B cell (primary cell): ENCODE measurements around the gene ADSS2. TPM values are rescaled to one million over a fixed set of nuclear protein-coding genes. Genes with fewer than 3 reads are reported as not detected.
"Not testable (repeated sequence)": the region's sequence is repeated elsewhere in the genome, so short reads cannot be mapped to it uniquely, and the experiment has no call there.

Experiments
- ATAC-seq: fragments of 200-7000 bp; cut with Tn5 transposase; one replicate; pipeline ENCODE4 v1.10.0; 2021; ENCODE audit warnings: low read depth, mild to moderate bottlenecking, moderate number of reproducible peaks, moderate library complexity
- CTCF ChIA-PET: fragments of 350-600 bp; sonication (Branson Sonifier 250); formaldehyde crosslinking; loops from one replicate; lab custom pipeline; 2021; ENCODE audit warnings: antibody characterized with exemption, inconsistent platforms; lab: Charles Lee
- POLR2A ChIA-PET: fragments of 350-600 bp; sonication (Branson Sonifier 250); formaldehyde crosslinking; loops from one replicate; lab custom pipeline; 2021; ENCODE audit warnings: antibody characterized with exemption; lab: Charles Lee
- DNase-seq: peaks from one replicate; pipeline ENCODE4 v3.0.0; 2013
- H2AFZ ChIP-seq: 2 replicates; pipeline ENCODE4 v1.6.1; 2012; ENCODE audit warnings: mild to moderate bottlenecking, low read depth, low read length; ENCODE audit not compliant: insufficient read depth, poor library complexity, severe bottlenecking
- H3K27ac ChIP-seq, 2 donors: 1 replicate in 1 of 2; 2 replicates in 1 of 2; pipeline ENCODE4 v1.5.1; 2012 to 2013; ENCODE audit warnings: low read length in 2 of 2, mild to moderate bottlenecking in 2 of 2, moderate library complexity in 1 of 2
- H3K27me3 ChIP-seq, 4 experiments: fragments of 200-600 bp in 1 of 4; sonication (generic) in 1 of 4; replicated peaks in 1 of 4; 1 replicate in 2 of 4; 2 replicates in 2 of 4; pipeline versions ENCODE4 v1.6.1 to v1.7.0; 2013 to 2016; ENCODE audit warnings: low read length in 3 of 4, mild to moderate bottlenecking in 2 of 4, mixed read lengths in 1 of 4, moderate library complexity in 1 of 4; ENCODE audit not compliant: insufficient read depth in 4 of 4, control insufficient read depth in 3 of 4; ENCODE audit errors: control extremely low read depth in 1 of 4
- H3K36me3 ChIP-seq, 2 experiments: replicated peaks in 1 of 2; 1 replicate in 1 of 2; 2 replicates in 1 of 2; pipeline versions ENCODE4 v1.6.1 to v1.7.1; 2013; ENCODE audit warnings: low read length in 1 of 2; ENCODE audit not compliant: insufficient read depth in 2 of 2, control insufficient read depth in 1 of 2; ENCODE audit errors: control extremely low read depth in 1 of 2, extremely low read depth in 1 of 2
- H3K4me1 ChIP-seq, 2 donors: fragments of 200-600 bp in 1 of 2; sonication (generic) in 1 of 2; 1 replicate in 1 of 2; 2 replicates in 1 of 2; pipeline versions ENCODE4 v1.5.1 to v1.6.1; 2013 to 2017; ENCODE audit warnings: low read length in 2 of 2; ENCODE audit not compliant: control insufficient read depth in 2 of 2, insufficient read depth in 2 of 2
- H3K4me2 ChIP-seq: replicated peaks from 2 replicates; pipeline ENCODE3; 2012; ENCODE audit warnings: mild to moderate bottlenecking, low read depth, low read length; ENCODE audit not compliant: poor library complexity, severe bottlenecking
- H3K4me3 ChIP-seq, 5 experiments: fragments of 200-600 bp in 1 of 5; sonication (generic) in 1 of 5; 1 replicate in 3 of 5; 2 replicates in 2 of 5; pipeline versions ENCODE4 v1.5.1 to v1.7.0; 2011 to 2016; ENCODE audit warnings: low read length in 4 of 5, mild to moderate bottlenecking in 4 of 5, low read depth in 2 of 5, control low read depth in 1 of 5, moderate library complexity in 1 of 5; ENCODE audit not compliant: insufficient read depth in 1 of 5; ENCODE audit errors: control extremely low read depth in 1 of 5, extremely low read depth in 1 of 5
- H3K79me2 ChIP-seq: fragments of 200-600 bp; sonication (generic); one replicate; pipeline ENCODE4 v1.6.0; 2016; ENCODE audit warnings: low read length; ENCODE audit not compliant: control insufficient read depth, insufficient read depth
- H3K9ac ChIP-seq: fragments of 200-600 bp; sonication (generic); 2 replicates; pipeline ENCODE4 v1.6.1; 2017; ENCODE audit warnings: mild to moderate bottlenecking, low read length, moderate library complexity
- H3K9me3 ChIP-seq, 3 donors: one replicate each; pipeline versions ENCODE4 v1.6.1 to v1.7.1; 2013; ENCODE audit warnings: low read length in 2 of 3; ENCODE audit not compliant: control insufficient read depth in 2 of 3, insufficient read depth in 1 of 3; ENCODE audit errors: control extremely low read depth in 1 of 3
- H4K20me1 ChIP-seq: 2 replicates; pipeline ENCODE4 v1.6.0; 2012; ENCODE audit warnings: mild to moderate bottlenecking, low read length; ENCODE audit not compliant: insufficient read depth, control insufficient read depth, poor library complexity, severe bottlenecking
- H3K27ac Mint-ChIP-seq: one replicate; pipeline ENCODE4 v1.8.0; 2021; ENCODE audit warnings: mixed read lengths
- H3K27me3 Mint-ChIP-seq: one replicate; pipeline ENCODE4 v1.8.0; 2021; ENCODE audit warnings: mixed read lengths
- H3K4me1 Mint-ChIP-seq: one replicate; pipeline ENCODE4 v1.8.0; 2021; ENCODE audit warnings: mixed read lengths
- H3K4me3 Mint-ChIP-seq: one replicate; pipeline ENCODE4 v1.8.0; 2021; ENCODE audit warnings: mixed read lengths
- H3K9me3 Mint-ChIP-seq: one replicate; pipeline ENCODE4 v1.8.0; 2022; ENCODE audit warnings: mixed read lengths; ENCODE audit not compliant: insufficient read depth
- EZH2 ChIP-seq: IDR thresholded peaks from 2 replicates; pipeline ENCODE4 v1.6.1; 2012; ENCODE audit warnings: borderline replicate concordance, low read depth, mild to moderate bottlenecking, moderate library complexity, low read length; ENCODE audit not compliant: insufficient read depth, poor library complexity, severe bottlenecking
- WGBS: methylation state at CpG from one replicate; pipeline ENCODE4 v1.1.5; 2013; ENCODE audit warnings: missing lambda C conversion rate; ENCODE audit not compliant: insufficient coverage; 5-methylcytosine and 5-hydroxymethylcytosine counted together
- intact Hi-C: fragments of 100-400 bp; cut with micrococcal nuclease; formaldehyde crosslinking; loops from one replicate; pipeline ENCODE4 v1.10.0; 2022
- polyA plus RNA-seq: library from polyadenylated mRNA; depleted of rRNA; stranded (reverse); fragments of >200 nt; gene quantifications from 2 replicates; pipeline ENCODE4 v1.2.3, GENCODE V29; 2012
- total RNA-seq, 2 donors: library from RNA; stranded (reverse); fragments of 120-200 nt in 1 of 2; gene quantifications; 1 replicate in 1 of 2; 2 replicates in 1 of 2; pipeline versions ENCODE4 v1.2.3 to v1.2.4, GENCODE V29; 2013 to 2022
- TF ChIP-seq, protein P1 (sequence below): fragments of 200-600 bp; IDR thresholded peaks from one replicate; pipeline ENCODE4 v1.8.0; 2022; ENCODE audit warnings: antibody characterized with exemption, mild to moderate bottlenecking

ADSS2 gene
- total and polyA plus RNA-seq, 2 donors (not counting 1 experiment from before 2014, with no cell fraction given) = 13.0 to 48.4 TPM

DNA sequence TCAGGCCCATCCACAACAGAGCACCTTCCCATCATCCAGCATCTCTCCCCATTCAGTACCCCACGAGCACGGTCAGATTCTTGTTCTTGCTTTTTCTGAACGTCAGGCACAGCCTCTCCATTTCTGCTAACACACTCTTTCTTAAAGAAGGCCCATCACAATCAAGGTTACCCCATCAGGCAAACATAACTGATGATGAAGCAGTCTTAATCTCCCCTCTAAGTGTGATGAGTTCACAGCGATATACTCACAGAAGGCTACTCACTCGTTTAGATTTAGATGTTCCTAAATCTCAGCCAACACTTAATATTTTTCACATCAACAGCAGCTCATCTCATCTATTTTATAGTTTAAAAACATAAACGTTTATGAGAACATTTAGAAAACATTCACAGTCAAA is 75.6 kb downstream of the ADSS2 start:
- intact Hi-C loops = no loop called here
- 96% methylated on average over 3 of the region's 6 CpGs for WGBS
- TF ChIP-seq, protein P1, sequence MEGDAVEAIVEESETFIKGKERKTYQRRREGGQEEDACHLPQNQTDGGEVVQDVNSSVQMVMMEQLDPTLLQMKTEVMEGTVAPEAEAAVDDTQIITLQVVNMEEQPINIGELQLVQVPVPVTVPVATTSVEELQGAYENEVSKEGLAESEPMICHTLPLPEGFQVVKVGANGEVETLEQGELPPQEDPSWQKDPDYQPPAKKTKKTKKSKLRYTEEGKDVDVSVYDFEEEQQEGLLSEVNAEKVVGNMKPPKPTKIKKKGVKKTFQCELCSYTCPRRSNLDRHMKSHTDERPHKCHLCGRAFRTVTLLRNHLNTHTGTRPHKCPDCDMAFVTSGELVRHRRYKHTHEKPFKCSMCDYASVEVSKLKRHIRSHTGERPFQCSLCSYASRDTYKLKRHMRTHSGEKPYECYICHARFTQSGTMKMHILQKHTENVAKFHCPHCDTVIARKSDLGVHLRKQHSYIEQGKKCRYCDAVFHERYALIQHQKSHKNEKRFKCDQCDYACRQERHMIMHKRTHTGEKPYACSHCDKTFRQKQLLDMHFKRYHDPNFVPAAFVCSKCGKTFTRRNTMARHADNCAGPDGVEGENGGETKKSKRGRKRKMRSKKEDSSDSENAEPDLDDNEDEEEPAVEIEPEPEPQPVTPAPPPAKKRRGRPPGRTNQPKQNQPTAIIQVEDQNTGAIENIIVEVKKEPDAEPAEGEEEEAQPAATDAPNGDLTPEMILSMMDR = no peak
- no peak for TF ChIP-seq EZH2
- H3K4me2 ChIP-seq = no peak overlapping the region
- ATAC-seq (no peak), DNase-seq (no peak)
- H3K4me3 ChIP-seq = no peak overlapping the region
- H3K4me1 ChIP-seq = no peaks in the 10 kb centered on the region
- no peak overlapping the region for H2AFZ ChIP-seq
- no peak overlapping the region for H3K9ac ChIP-seq
- no peaks in the 10 kb centered on the region for H3K27me3 Mint-ChIP-seq
- no peaks in the 10 kb centered on the region for H3K9me3 Mint-ChIP-seq
- H3K27ac ChIP-seq = no peak overlapping the region
- no peaks in the 10 kb centered on the region for H4K20me1 ChIP-seq
- H3K27ac Mint-ChIP-seq = no peak overlapping the region
- no peaks in the 10 kb centered on the region for H3K27me3 ChIP-seq
- no peak overlapping the region for H3K4me3 Mint-ChIP-seq
- H3K36me3 ChIP-seq = no peaks in the 10 kb centered on the region
- no peaks in the 10 kb centered on the region for H3K79me2 ChIP-seq
- ChIA-PET POLR2A (no interaction called here), CTCF (no interaction called here)
- H3K4me1 Mint-ChIP-seq = no peaks in the 10 kb centered on the region
- H3K9me3 ChIP-seq = no peaks in the 10 kb centered on the region

DNA sequence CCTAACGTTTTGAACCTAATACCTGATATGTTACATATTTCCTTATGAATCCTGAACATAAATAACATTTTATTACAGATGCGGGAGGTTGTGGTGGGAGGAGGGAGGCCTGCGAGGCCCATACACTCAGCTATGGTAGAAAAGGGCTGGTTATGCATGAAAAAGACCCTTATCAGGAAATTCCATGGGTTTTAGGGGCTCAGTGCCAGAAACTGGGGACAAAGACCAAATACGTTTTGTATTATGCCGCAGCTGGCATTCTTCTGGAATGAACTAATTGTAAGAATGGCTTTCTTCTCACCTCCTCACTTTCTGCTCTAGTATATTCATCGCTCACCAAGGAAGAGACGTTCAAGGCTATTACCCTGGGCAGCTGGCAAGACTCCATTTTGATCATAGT is 76.7 kb downstream of the ADSS2 start:
- intact Hi-C loops = no loop called here
- H3K27ac Mint-ChIP-seq = no peak overlapping the region
- no peaks in the 10 kb centered on the region for H3K27me3 ChIP-seq
- no peak overlapping the region for H3K9ac ChIP-seq
- H3K4me2 ChIP-seq = no peak overlapping the region
- CTCF ChIA-PET = no interaction called here
- no peaks in the 10 kb centered on the region for H3K9me3 Mint-ChIP-seq
- no peaks in the 10 kb centered on the region for H3K79me2 ChIP-seq
- ATAC-seq = no peak
- H2AFZ ChIP-seq = no peak overlapping the region
- H3K4me1 Mint-ChIP-seq = no peaks in the 10 kb centered on the region
- H3K27ac ChIP-seq = no peak overlapping the region
- no peaks in the 10 kb centered on the region for H3K27me3 Mint-ChIP-seq
- no peak overlapping the region for H3K4me3 ChIP-seq
- H3K4me3 Mint-ChIP-seq = no peak overlapping the region
- TF ChIP-seq EZH2 = no peak
- TF ChIP-seq, protein P1 = no peak
- H3K9me3 ChIP-seq = no peaks in the 10 kb centered on the region
- no peaks in the 10 kb centered on the region for H4K20me1 ChIP-seq
- POLR2A ChIA-PET = no interaction called here
- DNase-seq = no peak
- no peaks in the 10 kb centered on the region for H3K4me1 ChIP-seq
- WGBS = 100% methylated on average over 3 of the region's 7 CpGs
- H3K36me3 ChIP-seq = no peaks in the 10 kb centered on the region

DNA sequence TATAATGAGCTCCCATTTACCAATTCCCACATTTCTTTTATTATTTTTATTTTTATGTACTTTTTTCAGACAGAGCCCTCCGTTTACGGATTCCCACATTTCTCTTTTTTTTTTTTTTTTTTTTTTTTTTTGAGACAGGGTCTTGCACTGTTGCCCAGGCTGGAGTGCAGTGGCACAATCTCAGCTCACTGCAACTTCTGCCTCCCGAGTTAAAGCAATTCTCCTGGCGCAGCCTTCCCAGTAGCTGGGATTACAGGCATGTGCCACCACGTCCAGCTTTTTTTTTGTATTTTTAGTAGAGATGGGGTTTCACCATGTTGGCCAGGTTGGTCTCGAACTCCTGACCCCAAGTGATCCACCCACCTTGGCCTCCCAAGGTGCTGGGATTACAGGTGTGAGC is 77.2 kb downstream of the ADSS2 start:
- H3K79me2 ChIP-seq, H3K4me2 ChIP-seq, H4K20me1 ChIP-seq, H3K9me3 ChIP-seq, CTCF ChIA-PET, H3K9me3 Mint-ChIP-seq, intact Hi-C loops, H3K27me3 ChIP-seq, H3K27ac ChIP-seq, H3K4me3 Mint-ChIP-seq, H3K27ac Mint-ChIP-seq, H3K4me1 Mint-ChIP-seq, H3K4me3 ChIP-seq, H3K4me1 ChIP-seq, H2AFZ ChIP-seq, ATAC-seq, DNase-seq, H3K36me3 ChIP-seq, H3K27me3 Mint-ChIP-seq, H3K9ac ChIP-seq, POLR2A ChIA-PET: not testable (repeated sequence)
- 100% methylated on average over 1 of the region's 6 CpGs for WGBS
